ENCODE results near the gene HES6.

HES6 gene

DNA sequence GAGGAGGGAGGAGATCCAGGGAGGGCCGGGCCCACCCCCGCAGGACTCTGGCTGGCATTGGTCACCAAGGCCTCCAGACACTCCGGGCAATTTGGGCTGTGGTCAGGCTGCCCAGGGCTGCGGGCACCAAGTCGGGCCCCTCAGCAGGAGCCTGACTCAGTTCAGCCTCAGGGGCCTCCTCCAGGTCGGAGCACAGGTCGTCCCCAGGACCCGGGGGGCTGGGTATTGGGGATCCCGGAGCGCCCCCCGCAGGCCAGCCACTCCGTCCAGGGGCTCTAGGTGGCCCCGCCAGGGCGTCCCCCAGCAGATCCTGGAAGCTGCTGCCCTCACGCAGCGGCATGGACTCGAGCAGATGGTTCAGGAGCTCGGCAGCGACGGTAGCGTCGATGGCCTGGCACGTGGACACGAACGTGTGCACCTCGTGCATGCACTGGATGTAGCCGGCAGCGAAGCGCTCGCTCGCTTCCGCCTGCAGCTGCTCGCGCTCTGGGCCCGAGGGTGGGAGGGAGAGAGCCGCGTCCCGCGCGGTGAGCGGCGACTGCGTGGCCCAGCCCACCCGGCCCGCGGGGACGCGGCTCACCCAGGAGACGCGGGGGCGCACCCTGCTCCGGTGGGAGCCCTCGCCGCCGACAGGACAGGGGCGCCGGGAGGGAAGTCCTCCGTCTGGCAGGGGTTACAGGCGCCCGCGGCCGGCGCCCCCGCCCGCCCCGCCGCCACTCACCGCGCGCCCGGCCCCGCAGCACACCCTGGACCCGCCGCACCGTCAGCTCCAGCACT lies 884 bp downstream of the HES6 start:
- 0 out of 2 replicates have a peak, but pooled peaks have one; percentile 16 for TF ChIP-seq CTCF (IDR thresholded peaks at IDR 0.05; ENCODE audit: borderline replicate concordance, insufficient read depth, low read depth, low read length)
- no peak overlapping the region for H3K4me3 ChIP-seq (ENCODE audit: low read depth, low read length)

DNA sequence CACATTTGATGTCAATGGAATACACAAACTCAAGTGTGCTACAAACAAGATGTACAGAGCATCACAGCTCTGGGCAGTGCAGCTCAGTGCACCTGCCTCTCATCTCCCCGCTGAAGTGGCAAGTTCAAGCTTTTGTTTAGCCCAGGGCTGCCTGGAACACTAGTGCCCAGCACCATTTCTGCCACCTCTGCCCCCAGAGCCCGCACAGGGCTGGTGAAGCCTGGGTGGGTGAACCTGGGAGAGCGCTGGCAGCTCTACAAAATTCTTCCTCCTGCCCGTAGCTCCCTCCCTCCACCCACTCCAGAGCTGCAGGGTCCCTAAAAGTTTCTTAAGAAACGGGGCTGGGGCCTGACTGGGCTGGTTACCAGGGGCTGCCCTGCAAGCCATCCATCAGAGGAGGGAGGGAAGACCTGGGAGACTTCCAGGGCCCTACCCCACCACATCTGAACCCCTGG lies 1.5 kb downstream of the HES6 start:
- no peak for TF ChIP-seq CTCF (IDR thresholded peaks at IDR 0.05; ENCODE audit: borderline replicate concordance, insufficient read depth, low read depth, low read length)
- H3K4me3 ChIP-seq (ENCODE audit: low read depth, low read length): no peak overlapping the region

DNA sequence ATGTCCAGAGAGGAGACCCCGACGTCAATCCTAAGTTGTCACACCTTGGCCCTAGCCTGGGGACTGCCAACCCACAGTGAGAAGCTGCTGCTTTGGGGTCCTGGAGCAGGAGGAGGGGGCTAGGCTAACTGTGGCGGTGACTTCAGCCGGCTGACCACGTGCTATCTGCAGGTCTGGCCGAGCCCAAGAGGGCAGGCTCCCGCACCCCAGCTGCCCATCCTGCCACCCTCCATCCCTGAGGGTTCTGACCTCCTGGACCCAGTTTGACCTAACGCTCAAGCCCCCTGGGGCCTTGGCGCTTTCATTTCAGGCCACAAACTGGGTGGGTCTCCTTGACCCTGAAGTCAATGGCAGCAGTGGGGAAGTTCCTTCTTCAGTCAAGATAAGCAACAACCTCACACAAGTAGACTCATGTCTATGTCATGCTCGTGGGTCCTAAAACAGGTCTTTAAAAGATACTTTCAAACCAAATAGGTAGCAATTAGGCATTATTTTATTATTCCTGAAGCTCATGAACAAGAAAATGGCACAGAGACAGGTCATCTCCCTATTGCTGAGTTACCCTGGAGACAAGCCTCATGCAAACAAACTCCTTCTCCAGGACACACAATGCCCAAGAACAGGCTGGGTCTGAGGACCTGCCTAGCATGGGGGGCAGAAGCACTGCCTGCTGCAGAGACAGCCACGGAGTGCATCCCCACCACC lies 2.3 kb downstream of the HES6 start:
- no peak overlapping the region for H3K4me3 ChIP-seq (ENCODE audit: low read depth, low read length)

DNA sequence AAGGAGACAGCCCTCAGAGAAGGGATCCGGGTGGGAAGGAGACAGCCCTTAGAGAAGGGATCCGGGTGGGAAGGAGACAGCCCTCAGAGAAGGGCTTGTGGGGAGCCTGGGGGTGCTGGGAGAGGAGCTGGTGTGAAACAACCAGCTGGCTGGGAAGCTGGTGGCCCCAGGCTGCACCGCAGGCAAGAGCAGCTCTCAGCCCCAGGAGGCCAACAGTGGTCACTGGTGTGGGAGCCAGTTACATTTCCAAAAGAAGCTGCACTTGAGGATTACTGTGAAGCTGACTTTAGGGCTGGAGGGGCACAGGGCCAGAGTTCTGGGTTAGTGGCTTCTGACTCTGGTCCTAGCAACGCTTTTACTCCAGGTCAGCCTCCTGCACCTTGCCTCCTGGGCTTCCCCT lies 3.3 kb downstream of the HES6 start:
- TF ChIP-seq CTCF (IDR thresholded peaks at IDR 0.05; ENCODE audit: borderline replicate concordance, insufficient read depth, low read depth, low read length): no peak
- no peak overlapping the region for H3K4me3 ChIP-seq (ENCODE audit: low read depth, low read length)

More for the DNA sequence above, 2.3 kb downstream of the HES6 start:
- no peak for TF ChIP-seq CTCF (IDR thresholded peaks at IDR 0.05; ENCODE audit: borderline replicate concordance, insufficient read depth, low read depth, low read length)

DNA sequence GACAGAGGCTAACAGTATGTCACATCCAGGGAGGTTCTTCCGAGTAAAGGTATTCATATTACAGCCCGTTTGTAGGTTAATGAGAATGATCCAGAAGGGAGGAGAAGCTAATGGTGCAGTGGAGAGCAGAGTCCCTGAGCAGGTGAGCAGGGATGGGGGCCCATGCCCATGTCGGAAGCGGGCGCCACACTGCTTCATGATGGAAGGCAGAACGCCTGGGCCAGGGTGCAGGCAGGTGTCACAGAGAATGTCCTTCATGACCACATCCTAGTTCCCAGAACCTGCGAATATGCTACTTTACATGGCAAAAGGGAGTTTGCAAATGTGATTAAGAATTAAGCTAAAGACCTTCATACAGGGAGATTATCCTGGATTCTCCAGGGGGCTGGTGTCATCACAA lies 4.0 kb downstream of the HES6 start:
- no peak for TF ChIP-seq CTCF (IDR thresholded peaks at IDR 0.05; ENCODE audit: borderline replicate concordance, insufficient read depth, low read depth, low read length)
- H3K4me3 ChIP-seq (ENCODE audit: low read depth, low read length): no peak overlapping the region

DNA sequence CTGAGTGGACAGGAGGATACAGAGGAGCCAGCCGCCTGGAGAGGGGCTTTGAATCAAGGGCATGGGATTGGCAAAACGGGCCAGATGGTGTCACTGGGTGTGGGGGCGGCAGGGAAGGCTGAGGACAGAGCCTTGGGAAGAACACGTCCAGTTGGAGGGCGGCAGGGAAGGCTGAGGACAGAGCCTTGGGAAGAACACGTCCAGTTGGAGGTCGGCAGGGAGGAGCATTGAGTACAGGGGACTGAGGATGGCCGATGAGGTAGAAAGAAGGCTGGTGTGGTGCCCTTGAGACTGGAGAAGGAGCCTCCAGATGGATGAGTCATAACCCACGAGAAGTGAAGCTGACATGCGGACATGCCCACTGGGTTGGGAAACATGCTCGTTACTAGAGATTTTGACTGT lies 4.5 kb downstream of the HES6 start:
- no peak overlapping the region for H3K4me3 ChIP-seq (ENCODE audit: low read depth, low read length)
- TF ChIP-seq CTCF (IDR thresholded peaks at IDR 0.05; ENCODE audit: borderline replicate concordance, insufficient read depth, low read depth, low read length): no peak

DNA sequence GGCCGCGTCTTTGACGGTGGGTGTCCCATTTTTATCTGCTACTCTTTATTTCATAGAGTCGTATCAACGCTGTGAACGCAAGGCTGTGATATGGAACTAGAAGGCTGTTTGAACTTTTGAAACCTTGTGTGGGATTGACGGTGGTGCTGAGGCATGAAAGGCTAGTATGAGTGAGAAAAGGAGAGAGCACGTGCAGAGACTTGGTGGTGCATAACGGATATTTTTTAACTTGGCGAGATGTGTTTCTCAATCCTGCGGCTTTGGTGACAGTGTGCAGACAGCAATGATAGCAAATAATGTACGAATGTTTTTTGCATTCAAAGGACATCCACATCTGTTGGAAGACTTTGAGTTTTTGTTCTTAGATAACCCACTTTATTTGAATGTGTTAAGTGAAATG lies 6.2 kb downstream of the HES6 start:
- H3K4me3 ChIP-seq (ENCODE audit: low read depth, low read length): no peak overlapping the region
- no peak for TF ChIP-seq CTCF (IDR thresholded peaks at IDR 0.05; ENCODE audit: borderline replicate concordance, insufficient read depth, low read depth, low read length)

Data from GM12875 (cell line).